Stomach (tissue), 4 donors: Measurements from ENCODE around the gene ICOS.

Experiments used
- EP300 ChIP-seq: sonication (generic); formaldehyde crosslinking; IDR thresholded peaks from one replicate; pipeline ENCODE4 v1.6.1; 2017; ENCODE audit warnings: antibody characterized with exemption
- POLR2A ChIP-seq, 4 donors: fragments of 450-650 bp; IDR thresholded peaks; one replicate each; pipeline ENCODE4 v1.6.1; 2016; ENCODE audit warnings: antibody characterized with exemption in 4 of 4, control low read depth in 2 of 4, mild to moderate bottlenecking in 1 of 4, moderate library complexity in 1 of 4
- POLR2AphosphoS5 ChIP-seq, 3 donors: sonication (generic); formaldehyde crosslinking; IDR thresholded peaks; one replicate each; pipeline ENCODE4 v1.6.1; 2016; ENCODE audit warnings: antibody characterized with exemption in 3 of 3
- TF ChIP-seq, protein P1 (sequence below), 7 experiments: fragments of 450-650 bp in 4 of 7; fragments of 200-600 bp in 3 of 7; sonication (generic) in 3 of 7; IDR thresholded peaks; one replicate each; pipeline ENCODE4 v1.5.1; 2016 to 2019; ENCODE audit warnings: antibody characterized with exemption in 7 of 7, control low read depth in 2 of 7, mild to moderate bottlenecking in 1 of 7

DNA sequence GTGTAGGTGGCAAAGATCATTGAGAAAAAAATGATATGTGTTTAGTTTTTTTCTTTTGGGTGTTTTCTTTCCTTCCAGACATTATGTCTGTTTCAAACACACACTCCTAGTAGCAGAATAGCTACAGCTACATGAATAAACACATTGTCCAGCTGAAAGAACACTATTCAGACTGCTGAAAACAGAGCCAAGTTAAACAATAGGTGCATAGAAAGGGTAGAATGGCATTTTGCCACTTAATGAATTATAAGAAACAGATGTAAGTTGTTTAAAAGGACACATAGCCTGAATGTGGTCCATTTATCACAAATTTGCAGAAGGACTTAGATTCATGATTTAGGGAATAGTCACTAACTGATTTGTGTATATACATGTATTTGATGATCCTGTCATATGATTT, 48.9 kb upstream of the ICOS start:
- TF ChIP-seq, protein P1, sequence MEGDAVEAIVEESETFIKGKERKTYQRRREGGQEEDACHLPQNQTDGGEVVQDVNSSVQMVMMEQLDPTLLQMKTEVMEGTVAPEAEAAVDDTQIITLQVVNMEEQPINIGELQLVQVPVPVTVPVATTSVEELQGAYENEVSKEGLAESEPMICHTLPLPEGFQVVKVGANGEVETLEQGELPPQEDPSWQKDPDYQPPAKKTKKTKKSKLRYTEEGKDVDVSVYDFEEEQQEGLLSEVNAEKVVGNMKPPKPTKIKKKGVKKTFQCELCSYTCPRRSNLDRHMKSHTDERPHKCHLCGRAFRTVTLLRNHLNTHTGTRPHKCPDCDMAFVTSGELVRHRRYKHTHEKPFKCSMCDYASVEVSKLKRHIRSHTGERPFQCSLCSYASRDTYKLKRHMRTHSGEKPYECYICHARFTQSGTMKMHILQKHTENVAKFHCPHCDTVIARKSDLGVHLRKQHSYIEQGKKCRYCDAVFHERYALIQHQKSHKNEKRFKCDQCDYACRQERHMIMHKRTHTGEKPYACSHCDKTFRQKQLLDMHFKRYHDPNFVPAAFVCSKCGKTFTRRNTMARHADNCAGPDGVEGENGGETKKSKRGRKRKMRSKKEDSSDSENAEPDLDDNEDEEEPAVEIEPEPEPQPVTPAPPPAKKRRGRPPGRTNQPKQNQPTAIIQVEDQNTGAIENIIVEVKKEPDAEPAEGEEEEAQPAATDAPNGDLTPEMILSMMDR (IDR thresholded peaks at IDR 0.05) = no peak
- TF ChIP-seq POLR2A (IDR thresholded peaks at IDR 0.05) (no peak), POLR2AphosphoS5 (IDR thresholded peaks at IDR 0.05) (no peak), EP300 (no peak)
